HG02642 (cell line): ENCODE data around the gene NPFFR1.

Source experiments
- ATAC-seq: cut with Tn5 transposase; IDR thresholded peaks from one replicate; pipeline ENCODE4 v1.9.1; 2021; ENCODE audit warnings: mild to moderate bottlenecking; ENCODE audit not compliant: unreplicated experiment, poor library complexity

Gene NPFFR1

GRCh38 chr10:70283445-70284399 lies at the start of gene NPFFR1:
Gene NPFFR1 (minus strand): TSS chr10:70284004. CDS start chr10:70283676, 328 bp downstream.
- ATAC-seq: no peak

DNA sequence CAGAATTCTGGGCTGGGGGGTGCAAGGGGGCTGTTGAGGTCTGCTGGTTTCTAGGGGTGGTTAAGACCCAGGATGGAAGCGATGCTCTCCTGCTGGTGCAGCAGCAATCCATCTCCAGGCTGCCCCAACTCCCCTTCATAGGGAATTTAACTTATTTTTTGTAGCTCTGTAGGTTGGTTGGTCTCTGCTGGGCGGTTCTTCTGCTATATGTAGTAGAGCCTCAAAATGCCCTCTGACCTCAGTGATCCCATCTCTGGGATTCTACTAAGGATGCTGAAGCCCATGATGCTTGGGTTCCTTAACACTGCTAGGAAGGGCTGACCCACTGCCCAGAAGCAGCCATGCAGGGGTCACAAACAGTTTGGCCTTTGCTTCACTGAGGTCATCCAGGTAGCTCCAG lies 49.5 kb upstream of the NPFFR1 start:
- ATAC-seq: no peak

DNA sequence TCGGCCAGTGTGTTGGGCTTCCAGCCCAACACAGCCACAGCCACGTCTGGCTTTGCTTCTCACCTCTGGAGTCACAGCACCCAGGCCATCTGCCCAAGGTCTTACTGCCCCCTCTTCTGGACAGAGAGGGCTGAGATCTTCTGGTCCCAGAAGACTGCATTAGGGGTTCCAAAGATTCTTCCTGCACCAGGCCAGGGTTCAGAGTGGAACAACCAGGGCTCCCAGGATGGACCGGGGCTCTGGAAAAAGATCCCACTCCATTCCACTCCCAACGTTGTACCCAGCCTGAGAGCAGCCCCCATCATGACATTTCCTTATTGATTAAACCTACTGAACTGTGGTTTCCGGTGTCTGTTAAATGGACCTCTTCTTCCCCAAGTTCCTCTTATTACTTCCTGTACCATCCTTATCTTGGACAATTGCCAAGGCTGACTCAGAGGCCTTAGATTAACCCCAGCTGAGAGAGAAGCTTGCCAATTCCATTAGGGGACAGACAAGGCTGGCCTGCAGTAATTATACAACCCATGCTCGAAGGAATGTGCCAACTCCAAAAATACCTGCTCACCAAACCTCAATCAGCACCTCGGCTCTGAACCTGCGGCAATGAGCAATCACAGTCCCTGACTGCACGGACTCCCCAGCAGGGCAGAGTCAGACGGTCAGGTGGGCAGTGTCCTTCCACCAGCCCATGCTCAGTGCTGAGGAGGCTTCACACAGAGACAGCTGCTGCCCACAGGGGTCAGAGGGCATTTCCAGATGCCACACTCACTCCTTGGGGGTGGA lies 47.9 kb upstream of the NPFFR1 start:
- ATAC-seq: peak; percentile 61

- no peak for ATAC-seq
These were observed 47.3 kb upstream of the NPFFR1 start for GRCh38 chr10:70331160-70331485.

DNA sequence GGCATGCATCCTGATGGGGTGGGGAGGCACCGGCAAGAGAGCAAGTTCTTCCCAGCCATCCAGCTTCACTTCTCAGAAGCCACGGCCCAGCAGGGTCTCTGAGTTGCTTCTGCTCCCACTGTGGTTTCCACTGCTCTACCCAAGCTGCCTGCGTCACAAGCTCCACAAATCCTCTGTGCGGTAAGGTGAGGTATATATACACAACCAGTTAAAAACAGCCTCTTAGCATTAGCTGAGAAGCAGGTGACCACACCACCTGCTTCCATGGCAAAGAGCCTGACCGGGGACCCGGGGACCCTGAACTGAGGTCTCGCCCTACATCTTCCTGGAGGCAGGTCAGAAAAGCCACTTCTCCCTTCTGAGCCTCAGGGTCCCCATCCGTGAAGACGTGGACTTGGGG lies 46.9 kb upstream of the NPFFR1 start:
- ATAC-seq: no peak

GRCh38 chr10:70328967-70329366 lies 45.2 kb upstream of the NPFFR1 start:
- ATAC-seq: no peak

- no peak for ATAC-seq
These were observed 44.2 kb upstream of the NPFFR1 start for GRCh38 chr10:70328018-70328417.

- ATAC-seq: no peak
These were observed 41.4 kb upstream of the NPFFR1 start for GRCh38 chr10:70324951-70325781.

GRCh38 chr10:70324339-70324861 lies 40.6 kb upstream of the NPFFR1 start:
- peak; percentile 57 for ATAC-seq

- no peak for ATAC-seq
These were observed 40.0 kb upstream of the NPFFR1 start for GRCh38 chr10:70323697-70324338.

DNA sequence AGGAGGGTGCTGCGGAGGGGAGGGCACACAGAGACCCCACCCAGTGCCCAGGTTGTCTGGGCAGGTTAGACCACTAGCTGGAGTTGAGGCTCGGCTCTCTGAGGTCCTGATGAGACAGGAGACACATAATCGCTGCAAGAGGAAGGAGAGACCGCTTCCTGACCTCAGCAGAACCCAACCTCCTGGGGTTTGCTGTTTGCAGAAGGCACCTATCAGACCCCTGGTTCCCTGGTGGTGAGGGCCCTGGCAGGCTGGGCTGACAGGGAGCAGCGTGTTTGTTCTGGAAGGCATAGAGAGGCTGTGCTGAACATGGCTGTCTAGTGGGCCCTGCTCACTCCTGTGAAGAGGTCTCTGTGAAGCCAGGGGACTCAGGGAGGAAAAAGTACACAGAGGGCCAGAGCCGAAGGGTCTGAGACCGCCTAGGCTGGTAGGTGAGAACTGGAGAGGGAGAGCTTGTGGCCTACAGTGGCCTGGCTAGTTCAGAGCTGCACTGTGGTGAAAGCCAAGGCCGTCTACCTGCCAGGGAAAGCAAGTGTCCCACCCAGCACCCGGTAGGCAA lies 39.4 kb upstream of the NPFFR1 start:
- no peak for ATAC-seq

DNA sequence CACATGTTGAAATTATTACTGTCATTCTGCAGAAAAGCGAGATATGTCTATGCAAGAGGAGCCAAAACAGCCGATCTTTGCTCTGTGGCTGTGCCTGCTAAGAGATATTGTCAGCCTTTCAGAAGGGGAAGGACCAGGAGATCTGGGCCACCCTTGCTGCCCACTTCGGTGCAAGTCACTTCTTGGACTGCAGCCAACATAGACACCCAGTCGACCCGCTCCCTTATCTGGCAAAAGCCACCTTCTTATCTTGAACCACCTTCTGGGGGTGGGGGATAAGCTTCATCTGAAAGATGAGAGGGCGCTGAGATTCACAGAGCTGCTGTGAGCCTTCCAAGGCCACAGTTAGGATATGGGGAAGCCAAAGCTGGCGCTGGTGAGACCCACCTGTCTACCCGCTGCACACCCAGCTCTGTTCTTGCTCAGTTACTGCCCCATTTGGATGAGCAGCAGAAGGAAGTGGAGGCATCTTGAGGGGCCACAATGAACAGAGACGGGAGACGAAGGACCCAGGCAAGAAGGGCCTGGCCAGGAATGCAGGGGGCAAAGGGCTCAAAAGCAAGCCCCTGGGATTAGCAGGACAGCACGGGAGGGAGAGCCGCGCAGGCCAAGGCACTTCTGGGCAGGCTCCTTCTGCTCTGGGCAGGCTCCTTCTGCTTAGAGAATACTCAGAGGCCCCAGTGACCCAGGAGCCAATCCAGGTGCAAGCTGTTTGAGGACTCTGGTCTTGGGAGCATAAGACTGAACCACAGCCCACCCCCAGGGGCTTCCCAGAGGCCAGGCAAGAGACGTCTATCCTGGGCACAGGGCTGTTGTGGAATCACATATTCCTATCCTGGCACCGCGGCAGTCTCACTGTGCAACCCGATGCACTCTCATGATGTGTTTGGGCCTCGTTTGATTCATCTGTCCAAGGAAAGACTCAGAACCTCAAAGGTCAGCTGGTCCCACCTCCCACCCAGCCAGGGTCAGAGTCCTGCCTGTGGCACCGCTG lies 38.4 kb upstream of the NPFFR1 start:
- no peak for ATAC-seq

DNA sequence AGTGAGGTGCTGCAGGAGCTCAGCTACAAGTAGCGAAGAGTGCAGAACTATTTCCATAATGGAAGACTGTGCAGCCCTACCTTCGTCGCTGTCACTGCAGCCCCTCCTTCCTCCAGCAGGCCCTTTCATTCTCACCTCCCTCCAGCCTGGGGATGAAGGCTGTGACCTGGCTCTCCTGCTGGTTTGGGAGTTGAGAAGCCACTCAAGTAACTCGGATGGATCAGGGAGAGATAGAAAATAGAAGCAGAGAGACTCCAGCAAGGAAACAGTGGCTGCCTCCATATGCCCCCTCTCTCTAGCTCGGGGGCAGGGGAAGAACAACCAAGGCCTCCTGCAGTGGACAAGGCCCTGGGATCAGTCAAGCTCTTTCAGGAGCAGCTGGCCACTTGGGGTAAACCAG lies 37.4 kb upstream of the NPFFR1 start:
- ATAC-seq: no peak

- no peak for ATAC-seq
These were observed 36.9 kb upstream of the NPFFR1 start for GRCh38 chr10:70320751-70321150.

DNA sequence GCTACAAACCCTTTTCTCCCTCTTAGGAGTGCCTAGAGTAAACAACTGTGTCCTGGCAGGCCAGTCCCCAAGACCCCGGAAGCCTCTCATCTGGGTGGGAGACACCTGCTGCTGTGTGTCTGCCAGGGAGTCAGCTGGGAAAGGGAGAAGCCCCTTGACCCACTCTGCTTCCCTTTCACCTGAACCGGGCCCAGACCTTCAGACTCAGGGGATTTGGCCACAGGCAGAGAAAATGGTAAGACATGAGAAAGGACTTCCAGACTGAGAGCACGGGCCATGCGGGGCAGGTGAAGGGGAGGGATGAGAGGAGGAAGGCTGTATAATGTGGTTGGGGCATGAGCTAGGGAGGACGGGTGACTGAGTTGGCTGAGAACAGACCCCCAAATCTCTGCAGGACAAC lies 36.0 kb upstream of the NPFFR1 start:
- no peak for ATAC-seq

DNA sequence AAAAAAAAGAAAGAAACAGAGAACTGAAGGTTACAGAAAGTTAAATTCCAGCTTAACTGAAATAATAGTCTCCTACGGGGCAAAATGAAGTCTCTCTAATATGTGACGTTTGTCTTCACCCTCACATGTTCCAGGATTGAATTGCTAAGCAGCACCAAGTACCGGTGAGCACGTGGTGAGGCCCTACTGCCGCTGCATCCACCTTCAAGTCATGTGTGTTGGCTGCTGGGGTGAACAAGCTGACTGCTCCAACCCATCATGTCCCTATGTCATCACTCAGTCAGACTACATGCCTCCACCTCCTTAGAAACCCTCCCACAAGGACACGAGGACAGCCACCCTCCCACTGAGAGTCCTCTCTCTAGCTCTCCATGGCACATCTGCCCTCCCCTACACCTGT lies 35.4 kb upstream of the NPFFR1 start:
- no peak for ATAC-seq

GRCh38 chr10:70317943-70318318 lies 34.1 kb upstream of the NPFFR1 start:
- ATAC-seq: no peak

GRCh38 chr10:70317272-70317942 lies 33.6 kb upstream of the NPFFR1 start:
- no peak for ATAC-seq
